Placental pericyte (primary cell): ENCODE measurements around the gene ZFP82. TPM values are rescaled to one million over a fixed set of nuclear protein-coding genes. Genes with fewer than 3 reads are reported as not detected.

Experiments used
- total RNA-seq: library from RNA; depleted of rRNA; stranded (reverse); fragments of >200 nt; gene quantifications from 2 replicates; pipeline ENCODE4 v1.2.3, GENCODE V29; 2012

ZFP82 gene
- total RNA-seq, result 4.4 and 5.9 TPM in 2 replicates

GRCh38 chr19:36418287-36419001 is at the start of gene ZFP82:
ZFP82 (minus strand) TSS chr19:36418644; CDS start chr19:36409789, 8,855 bp downstream.

GRCh38 chr19:36378625-36379509 is 39.6 kb downstream of the ZFP82 start, which contains the start of gene ZFP14:
ZFP14 (minus strand) TSS chr19:36379201; CDS start chr19:36367892, 11,309 bp downstream.

Other genes with a start within 250 kb of the ZFP82 start
- gene ZNF565, start 204.0 kb downstream of the ZFP82 start, total RNA-seq, result 2.4 and 3.4 TPM in 2 replicates
- 77.3 and 87.5 TPM in 2 replicates for gene ZNF146, start 203.5 kb downstream of the ZFP82 start, total RNA-seq
- gene ZFP14, start 39.4 kb downstream of the ZFP82 start, total RNA-seq, result 2.2 and 3.0 TPM in 2 replicates
- gene ZNF566, start 70.9 kb upstream of the ZFP82 start, total RNA-seq, result 8.7 and 9.2 TPM in 2 replicates
- 8.1 and 10.5 TPM in 2 replicates for gene ZNF260, start 109.6 kb upstream of the ZFP82 start, total RNA-seq
- gene ZNF529, start 154.6 kb upstream of the ZFP82 start, total RNA-seq, result 7.2 and 10.3 TPM in 2 replicates
- 9.2 and 10.9 TPM in 2 replicates for gene ZNF382, start 186.7 kb upstream of the ZFP82 start, total RNA-seq
- 8.2 and 9.2 TPM in 2 replicates for gene ZNF461, start 248.2 kb upstream of the ZFP82 start, total RNA-seq